Measurements from ENCODE around the gene FOXD1. TPM values are rescaled to one million over a fixed set of nuclear protein-coding genes. Genes with fewer than 3 reads are reported as not detected.
A peak's percentile ranks its signal among the peaks of the same experiment; 100 is the strongest.

FOXD1 gene
- total RNA-seq, 2 donors from 2014 or later = not detected

GRCh38 chr5:73452215-73452614 is 3.6 kb upstream of the FOXD1 start:
- Mint-ChIP-seq H3K4me1 (peaks cover 17% of the 10 kb centered on the region), H3K4me3 (peak overlapping the region; percentile 68), H3K27ac (peak overlapping the region; percentile 90), H3K36me3 (ENCODE audit: low read depth) (peaks cover 11% of the 10 kb centered on the region), H3K27me3 (peaks cover 67% of the 10 kb centered on the region)
- DNase-seq = no peak
- ATAC-seq = no peak
- peaks cover 9% of the 10 kb centered on the region for H3K9me3 ChIP-seq (ENCODE audit: control insufficient read depth, low read length, poor library complexity, severe bottlenecking)

DNA sequence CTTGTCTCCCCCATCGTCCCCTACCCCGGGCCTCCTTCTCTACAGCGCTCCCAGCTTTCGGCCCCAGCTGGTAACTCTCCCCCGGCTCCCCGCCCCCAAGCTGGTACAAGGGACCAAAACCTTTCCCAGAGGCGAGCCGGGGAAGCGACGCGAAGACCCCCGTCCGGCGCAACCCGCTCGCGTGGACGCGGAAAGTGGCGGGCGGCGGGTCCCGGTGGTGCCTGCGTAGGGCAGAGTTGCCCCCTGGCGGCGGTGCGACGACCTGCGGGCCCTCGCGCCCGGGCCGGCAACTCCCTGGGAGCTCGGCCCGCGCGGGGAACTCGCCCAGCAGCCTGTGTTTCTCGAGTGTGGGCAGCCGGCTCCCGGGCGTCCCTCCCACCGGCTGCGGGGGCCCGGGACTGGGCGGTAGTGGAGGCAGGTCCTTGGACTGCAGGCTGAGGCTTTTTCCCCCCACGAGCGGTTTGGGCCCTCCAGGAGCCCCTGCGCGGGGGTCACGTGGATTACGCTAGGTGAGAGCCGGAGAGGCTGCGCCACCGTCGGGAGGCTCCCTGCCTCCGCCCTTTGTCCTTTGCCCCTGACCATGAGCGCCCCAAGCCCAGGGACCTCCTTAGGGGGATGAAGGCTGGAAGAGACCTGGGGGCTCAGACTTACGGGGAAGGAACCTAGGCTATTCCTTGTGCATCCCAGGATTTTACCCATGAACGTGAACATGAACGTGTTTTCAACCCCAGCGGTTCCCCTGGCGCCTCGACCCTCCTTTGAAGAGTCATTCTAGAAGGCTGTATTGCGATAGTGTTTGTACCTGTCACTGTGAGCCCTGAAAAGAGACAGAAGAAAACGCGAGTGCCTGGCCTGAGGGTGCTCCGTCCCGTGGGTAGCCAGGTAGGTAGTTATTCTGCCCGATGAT is 2.9 kb upstream of the FOXD1 start:
- Mint-ChIP-seq H3K27ac (peak overlapping the region; percentile 90), H3K36me3 (ENCODE audit: low read depth) (peaks cover 7% of the 10 kb centered on the region), H3K27me3 (peaks cover 65% of the 10 kb centered on the region), H3K4me1 (peaks cover 21% of the 10 kb centered on the region), H3K4me3 (peak overlapping the region; percentile 50)
- ATAC-seq (peak; percentile 65), DNase-seq (peak; percentile 62 to 71 (median 68))
- peaks cover 9% of the 10 kb centered on the region for H3K9me3 ChIP-seq (ENCODE audit: control insufficient read depth, low read length, poor library complexity, severe bottlenecking)

DNA sequence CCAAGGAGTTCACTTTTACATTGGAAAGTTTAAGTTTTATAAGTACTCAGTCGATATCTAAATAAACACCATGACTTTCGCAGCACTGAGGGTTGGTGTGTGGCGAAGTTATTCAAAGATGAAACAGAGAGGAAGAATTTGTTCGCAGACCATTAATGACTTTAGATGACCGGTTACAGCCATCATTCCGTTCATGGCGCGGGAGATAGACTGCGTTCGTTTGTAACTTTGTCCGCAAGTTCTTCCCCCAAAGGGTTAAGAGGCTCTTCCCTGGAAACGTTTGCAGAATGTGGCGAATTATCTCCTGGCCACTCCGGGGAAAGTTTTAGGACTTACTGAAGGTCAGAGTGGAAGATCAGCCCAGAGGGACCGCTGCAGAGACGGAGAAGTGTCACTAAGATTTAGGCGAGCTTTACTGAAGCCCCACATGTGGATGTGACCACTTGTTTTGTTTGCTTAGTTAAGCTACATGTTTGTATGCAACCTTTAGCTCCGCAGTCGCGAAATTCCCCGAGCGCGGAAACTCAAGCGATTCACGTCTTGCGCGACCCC is 2.2 kb upstream of the FOXD1 start:
- Mint-ChIP-seq H3K27ac (peak overlapping the region; percentile 90), H3K27me3 (peaks cover 64% of the 10 kb centered on the region)

DNA sequence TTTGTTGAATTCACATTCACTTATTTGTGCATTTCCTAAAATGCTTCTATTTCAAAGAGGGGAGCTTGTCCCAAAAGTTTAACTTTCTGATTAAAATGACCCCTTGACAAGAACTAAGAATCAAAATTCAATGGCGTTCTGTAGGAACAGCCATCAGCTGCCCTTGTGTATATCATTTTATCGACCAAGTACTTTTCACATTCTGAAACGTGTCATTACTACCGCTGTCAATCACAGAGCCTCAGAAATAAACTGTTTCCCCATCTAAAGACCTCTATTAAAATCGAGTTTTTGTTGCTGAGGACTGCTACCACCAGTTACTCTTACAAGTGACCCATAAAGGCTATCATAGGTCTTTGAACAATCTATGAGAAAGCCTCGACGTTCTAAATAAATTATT is 1.6 kb upstream of the FOXD1 start:
- peak overlapping the region; percentile 90 for H3K27ac Mint-ChIP-seq
- H3K27me3 Mint-ChIP-seq = peaks cover 63% of the 10 kb centered on the region

More for the DNA sequence above, 2.2 kb upstream of the FOXD1 start:
- ATAC-seq (no peak), DNase-seq (no peak)
- peak overlapping the region; percentile 50 for H3K4me3 Mint-ChIP-seq
- H3K9me3 ChIP-seq (ENCODE audit: control insufficient read depth, low read length, poor library complexity, severe bottlenecking) = peaks cover 7% of the 10 kb centered on the region
- peaks cover 21% of the 10 kb centered on the region for H3K4me1 Mint-ChIP-seq
- peaks cover 6% of the 10 kb centered on the region for H3K36me3 Mint-ChIP-seq (ENCODE audit: low read depth)

GRCh38 chr5:73447530-73448462 is 781 bp downstream of the FOXD1 start:
- ATAC-seq (peak; percentile 62), DNase-seq (peak; percentile 27 to 36 (median 30))
- Mint-ChIP-seq H3K4me3 (peak overlapping the region; percentile 92), H3K27me3 (peaks cover 64% of the 10 kb centered on the region), H3K36me3 (ENCODE audit: low read depth) (peaks cover 6% of the 10 kb centered on the region), H3K27ac (peak overlapping the region; percentile 41), H3K4me1 (peaks cover 19% of the 10 kb centered on the region)
- peaks cover 14% of the 10 kb centered on the region for H3K9me3 ChIP-seq (ENCODE audit: control insufficient read depth, low read length, poor library complexity, severe bottlenecking)

More for the DNA sequence above, 1.6 kb upstream of the FOXD1 start:
- no peak for DNase-seq
- H3K4me1 Mint-ChIP-seq = peaks cover 21% of the 10 kb centered on the region
- H3K36me3 Mint-ChIP-seq (ENCODE audit: low read depth) = peaks cover 4% of the 10 kb centered on the region
- H3K4me3 Mint-ChIP-seq = peak overlapping the region; percentile 50
- peaks cover 7% of the 10 kb centered on the region for H3K9me3 ChIP-seq (ENCODE audit: control insufficient read depth, low read length, poor library complexity, severe bottlenecking)
- ATAC-seq = no peak

GRCh38 chr5:73446631-73447529 is 1.7 kb downstream of the FOXD1 start:
- H3K27ac Mint-ChIP-seq = peak overlapping the region; percentile 53
- DNase-seq (no peak), ATAC-seq (peak; percentile 13)
- H3K9me3 ChIP-seq (ENCODE audit: control insufficient read depth, low read length, poor library complexity, severe bottlenecking) = peaks cover 14% of the 10 kb centered on the region
- peaks cover 15% of the 10 kb centered on the region for H3K4me1 Mint-ChIP-seq
- peak overlapping the region; percentile 81 for H3K4me3 Mint-ChIP-seq
- peaks cover 2% of the 10 kb centered on the region for H3K36me3 Mint-ChIP-seq (ENCODE audit: low read depth)
- peaks cover 64% of the 10 kb centered on the region for H3K27me3 Mint-ChIP-seq

- DNase-seq (no peak), ATAC-seq (no peak)
- Mint-ChIP-seq H3K27ac (peak overlapping the region; percentile 89), H3K4me3 (peak overlapping the region; percentile 81), H3K27me3 (peaks cover 70% of the 10 kb centered on the region), H3K4me1 (peaks cover 15% of the 10 kb centered on the region), H3K36me3 (ENCODE audit: low read depth) (peaks cover 2% of the 10 kb centered on the region)
- peaks cover 14% of the 10 kb centered on the region for H3K9me3 ChIP-seq (ENCODE audit: control insufficient read depth, low read length, poor library complexity, severe bottlenecking)
Observed at GRCh38 chr5:73445665-73446630, 2.6 kb downstream of the FOXD1 start.

DNA sequence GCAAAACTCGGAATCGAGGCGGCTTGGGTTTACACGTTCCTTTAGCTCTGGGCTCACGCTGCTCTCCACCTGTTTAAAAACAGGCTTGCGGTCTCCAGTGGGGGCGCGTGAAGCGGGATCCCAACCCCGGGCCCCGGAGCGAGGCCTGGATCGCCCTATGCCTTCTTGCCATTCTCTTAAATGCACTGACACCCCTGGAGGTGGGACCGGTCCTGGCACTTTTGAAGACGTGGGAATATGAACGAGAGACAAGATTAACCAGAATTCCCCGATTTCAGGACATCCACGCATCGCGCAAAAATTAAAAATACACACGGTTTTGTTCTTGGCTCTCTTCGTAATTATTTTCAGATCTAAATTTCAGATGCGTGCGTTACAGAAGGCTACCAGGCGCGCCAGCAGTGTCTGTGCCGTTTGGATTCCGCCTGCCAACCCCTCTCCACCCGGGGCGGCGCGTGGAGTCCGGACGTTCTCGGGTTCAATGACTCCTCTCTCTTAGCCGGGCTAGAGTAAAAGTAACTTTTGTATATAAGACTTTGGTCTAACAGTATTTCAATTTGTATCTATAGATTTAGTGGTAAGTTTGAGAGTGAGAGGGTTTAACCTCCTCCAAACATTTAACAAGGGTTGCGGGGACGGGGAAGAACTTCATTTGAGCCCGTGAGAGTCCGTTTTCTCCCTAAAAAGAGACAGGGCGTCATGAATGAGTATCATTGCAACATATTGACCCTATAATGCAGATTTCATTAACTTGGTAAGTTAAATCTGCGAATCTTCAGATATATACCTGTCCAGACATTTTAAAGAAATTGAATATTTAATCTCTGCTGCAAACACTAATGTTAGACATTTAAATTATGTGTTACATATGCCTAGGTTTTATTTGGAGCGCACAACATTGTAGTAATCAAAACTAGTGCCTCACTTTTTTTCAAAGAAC is 3.8 kb downstream of the FOXD1 start:
- DNase-seq = no peak

DNA sequence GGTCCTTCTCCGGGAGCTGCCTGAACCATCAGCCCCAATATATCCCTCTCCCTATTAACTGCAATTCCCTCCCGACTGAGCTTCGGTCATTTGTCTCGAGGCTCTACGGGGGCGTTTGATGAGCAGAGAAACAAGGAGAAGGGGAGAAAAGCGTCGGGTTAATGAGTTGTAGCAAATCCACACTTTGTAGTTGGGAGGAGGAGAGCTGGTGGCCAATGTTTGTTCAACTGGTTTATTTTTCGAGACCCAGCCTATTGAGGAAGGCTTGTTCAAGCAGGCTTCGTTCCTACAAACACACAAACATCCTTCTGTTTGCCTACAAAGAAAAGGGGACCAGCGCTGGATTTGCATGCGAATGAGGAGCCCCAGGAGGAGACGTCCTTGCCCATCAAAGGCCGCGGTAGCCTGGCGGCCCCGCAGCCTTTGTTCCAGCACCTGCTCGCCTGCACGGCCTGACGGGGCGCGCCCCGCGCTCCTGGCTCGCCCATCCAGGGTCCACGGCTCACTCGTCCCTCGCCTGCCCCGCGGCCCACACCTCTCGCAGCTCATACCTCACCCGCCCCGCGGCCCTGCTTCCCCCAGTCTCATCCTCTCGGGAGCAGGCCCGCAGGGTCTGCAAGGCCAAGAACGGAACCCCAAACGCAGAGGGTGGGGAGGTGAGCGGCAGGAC is 4.6 kb downstream of the FOXD1 start:
- Mint-ChIP-seq H3K27me3 (peaks cover 75% of the 10 kb centered on the region), H3K36me3 (ENCODE audit: low read depth) (peaks cover 2% of the 10 kb centered on the region), H3K4me1 (peaks cover 13% of the 10 kb centered on the region), H3K27ac (peak overlapping the region; percentile 89), H3K4me3 (peak overlapping the region; percentile 53)
- ATAC-seq (no peak), DNase-seq (no peak)
- peaks cover 7% of the 10 kb centered on the region for H3K9me3 ChIP-seq (ENCODE audit: control insufficient read depth, low read length, poor library complexity, severe bottlenecking)

More for the DNA sequence above, 3.8 kb downstream of the FOXD1 start:
- H3K9me3 ChIP-seq (ENCODE audit: control insufficient read depth, low read length, poor library complexity, severe bottlenecking) = peaks cover 7% of the 10 kb centered on the region
- ATAC-seq = no peak
- H3K36me3 Mint-ChIP-seq (ENCODE audit: low read depth) = peaks cover 2% of the 10 kb centered on the region
- no peak overlapping the region for H3K4me3 Mint-ChIP-seq
- H3K4me1 Mint-ChIP-seq = peaks cover 15% of the 10 kb centered on the region
- peaks cover 72% of the 10 kb centered on the region for H3K27me3 Mint-ChIP-seq
- peak overlapping the region; percentile 89 for H3K27ac Mint-ChIP-seq

DNA sequence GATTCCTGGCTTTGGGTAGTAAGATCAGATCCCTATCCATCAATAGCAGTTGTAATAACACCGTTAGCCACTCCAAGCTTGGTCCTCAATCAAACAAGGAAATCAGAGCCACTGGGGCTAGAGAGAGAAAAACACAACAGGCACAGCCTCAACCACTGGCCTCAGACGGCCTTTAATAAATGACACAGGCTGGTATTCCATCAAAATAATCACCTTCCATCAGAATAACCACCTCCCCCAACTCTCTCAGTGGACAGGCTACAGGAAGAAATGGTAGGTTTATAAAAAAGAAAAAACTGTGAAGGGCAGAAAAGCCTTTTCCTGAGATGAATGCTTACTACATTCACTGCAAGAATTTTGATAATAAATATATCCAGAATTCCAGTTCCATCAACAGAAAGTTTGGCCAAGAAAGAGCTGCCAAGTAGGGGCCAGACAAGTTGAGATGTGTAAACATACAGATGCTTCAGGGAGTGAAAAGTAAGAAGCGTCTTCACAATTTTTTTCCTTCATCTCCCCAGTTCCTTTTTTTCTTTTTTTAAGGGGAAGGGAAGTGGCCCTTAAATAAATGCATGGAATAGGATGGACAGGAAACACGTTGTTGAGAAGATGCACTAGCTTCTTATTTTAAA is 5.5 kb downstream of the FOXD1 start:
- Mint-ChIP-seq H3K4me1 (peaks cover 8% of the 10 kb centered on the region), H3K27ac (peak overlapping the region; percentile 89), H3K36me3 (ENCODE audit: low read depth) (peaks cover 2% of the 10 kb centered on the region), H3K4me3 (no peak overlapping the region), H3K27me3 (peaks cover 79% of the 10 kb centered on the region)
- ATAC-seq (no peak), DNase-seq (no peak)
- H3K9me3 ChIP-seq (ENCODE audit: control insufficient read depth, low read length, poor library complexity, severe bottlenecking) = peaks cover 7% of the 10 kb centered on the region

Measured in T-helper 17 cell (primary cell).